Right ventricle myocardium inferior (tissue), 1 donor: ENCODE measurements around the gene WDFY2. TPM values are rescaled to one million over a fixed set of nuclear protein-coding genes. Genes with fewer than 3 reads are reported as not detected.
"Not testable (repeated sequence)": the region's sequence is repeated elsewhere in the genome, so short reads cannot be mapped to it uniquely, and the experiment has no call there.

Source experiments
- ATAC-seq: fragments of 200-7000 bp; cut with Tn5 transposase; one replicate; pipeline ENCODE4 v1.9.1; 2020; ENCODE audit warnings: mild to moderate bottlenecking, moderate library complexity
- DNase-seq: peaks from one replicate; pipeline ENCODE4 v3.0.0; 2021; ENCODE audit errors: missing footprints
- intact Hi-C: fragments of 100-400 bp; cut with DNase I; formaldehyde crosslinking; loops from one replicate; pipeline ENCODE4 v1.11.0; 2022
- total RNA-seq: library from RNA; stranded (reverse); fragmentation: NEBNext Ultra II Directional; extraction: Animal tissue kit (Norgen Biotek cat#: 25700); gene quantifications from one replicate; pipeline ENCODE4 v1.2.1, GENCODE V29; 2021
- donor health status: DM: no; HTN: yes; CAD: no; lungs with severe emphysema.

Gene WDFY2
- total RNA-seq, 1 donor from 2014 or later = 4.7 TPM

GRCh38 chr13:51643882-51644281, 59.6 kb downstream of the WDFY2 start:
- no peak for DNase-seq
- no peak for ATAC-seq
- intact Hi-C loops = no loop called here

- peak; percentile 54 for ATAC-seq
- intact Hi-C loops = no loop called here
- no peak for DNase-seq
These were observed 60.4 kb downstream of the WDFY2 start for GRCh38 chr13:51644654-51645053.

GRCh38 chr13:51645154-51645650, 60.9 kb downstream of the WDFY2 start:
- intact Hi-C loops = no loop called here
- ATAC-seq = peak; percentile 76

GRCh38 chr13:51645761-51646670, 61.8 kb downstream of the WDFY2 start:
- intact Hi-C loops = no loop called here
- DNase-seq (peak; percentile 69), ATAC-seq (no peak)

More at GRCh38 chr13:51645154-51645650, 60.9 kb downstream of the WDFY2 start:
- DNase-seq = no peak

- ATAC-seq (no peak), DNase-seq (no peak)
- intact Hi-C loops = no loop called here
These were observed 62.8 kb downstream of the WDFY2 start for GRCh38 chr13:51647067-51647466.

- DNase-seq, ATAC-seq, intact Hi-C loops: not testable (repeated sequence)
These were observed 67.9 kb downstream of the WDFY2 start for GRCh38 chr13:51652193-51652592.

- ATAC-seq (peak; percentile 65), DNase-seq (no peak)
- intact Hi-C loops = no loop called here
These were observed 75.2 kb downstream of the WDFY2 start for GRCh38 chr13:51659276-51660127.

GRCh38 chr13:51660813-51661212, 76.6 kb downstream of the WDFY2 start:
- DNase-seq (no peak), ATAC-seq (no peak)
- intact Hi-C loops = no loop called here

GRCh38 chr13:51663973-51664957, 80.0 kb downstream of the WDFY2 start:
- intact Hi-C loops = no loop called here
- peak; percentile 71 for ATAC-seq
- DNase-seq = no peak

GRCh38 chr13:51665456-51665855, 81.2 kb downstream of the WDFY2 start:
- no peak for ATAC-seq
- no peak for DNase-seq
- intact Hi-C loops = no loop called here

- ATAC-seq = no peak
- no peak for DNase-seq
- intact Hi-C loops = no loop called here
These were observed 82.1 kb downstream of the WDFY2 start for GRCh38 chr13:51666374-51666773.

- DNase-seq = no peak
- ATAC-seq = no peak
- intact Hi-C loops = no loop called here
These were observed 82.6 kb downstream of the WDFY2 start for GRCh38 chr13:51666839-51667238.

GRCh38 chr13:51668580-51669195, 84.4 kb downstream of the WDFY2 start:
- ATAC-seq (no peak), DNase-seq (no peak)
- intact Hi-C loops = no loop called here

GRCh38 chr13:51673165-51673564, 88.9 kb downstream of the WDFY2 start:
- DNase-seq (no peak), ATAC-seq (no peak)
- intact Hi-C loops = no loop called here

GRCh38 chr13:51674276-51674675, 90.0 kb downstream of the WDFY2 start:
- DNase-seq = no peak
- intact Hi-C loops = no loop called here
- no peak for ATAC-seq

GRCh38 chr13:51675385-51675784, 91.1 kb downstream of the WDFY2 start:
- no peak for DNase-seq
- intact Hi-C loops = no loop called here
- ATAC-seq = no peak

- DNase-seq (no peak), ATAC-seq (no peak)
- intact Hi-C loops = no loop called here
These were observed 91.6 kb downstream of the WDFY2 start for GRCh38 chr13:51675877-51676276.

- ATAC-seq (no peak), DNase-seq (no peak)
- intact Hi-C loops = no loop called here
These were observed 92.5 kb downstream of the WDFY2 start for GRCh38 chr13:51676739-51677138.
